Ishikawa (cell line): ENCODE results near the gene TUBD1.

Source experiments
- CEBPB ChIP-seq: IDR thresholded peaks from 2 replicates; pipeline ENCODE4 v1.6.1; 2012
- CREB1 ChIP-seq: IDR thresholded peaks from 2 replicates; pipeline ENCODE4 v1.6.1; 2012; ENCODE audit warnings: low read depth
- EGR1 ChIP-seq: IDR thresholded peaks from 2 replicates; pipeline ENCODE4 v1.6.1; 2012
- EP300 ChIP-seq: IDR thresholded peaks from 2 replicates; pipeline ENCODE4 v1.6.1; 2012; ENCODE audit warnings: borderline replicate concordance
- FOXM1 ChIP-seq: IDR thresholded peaks from 2 replicates; pipeline ENCODE4 v1.6.1; 2012; ENCODE audit warnings: low read depth, borderline replicate concordance
- MAX ChIP-seq: IDR thresholded peaks from 2 replicates; pipeline ENCODE4 v1.6.1; 2012
- NFIC ChIP-seq: IDR thresholded peaks from 2 replicates; pipeline ENCODE4 v1.6.1; 2012
- RAD21 ChIP-seq: IDR thresholded peaks from 2 replicates; pipeline ENCODE4 v1.6.1; 2012; ENCODE audit warnings: low read depth
- REST ChIP-seq: IDR thresholded peaks from 2 replicates; pipeline ENCODE4 v1.6.1; 2012; ENCODE audit warnings: low read depth, mild to moderate bottlenecking
- TAF1 ChIP-seq: IDR thresholded peaks from 2 replicates; pipeline ENCODE4 v1.6.1; 2012; ENCODE audit warnings: low read depth, mild to moderate bottlenecking
- TCF12 ChIP-seq: IDR thresholded peaks from 2 replicates; pipeline ENCODE4 v1.6.1; 2012; ENCODE audit warnings: low read depth
- TEAD4 ChIP-seq: IDR thresholded peaks from 2 replicates; pipeline ENCODE4 v1.6.1; 2012
- USF1 ChIP-seq: IDR thresholded peaks from 2 replicates; pipeline ENCODE4 v1.6.1; 2012
- YY1 ChIP-seq: IDR thresholded peaks from 2 replicates; pipeline ENCODE4 v1.6.1; 2012; ENCODE audit warnings: low read depth
- ZBTB7A ChIP-seq: IDR thresholded peaks from 2 replicates; pipeline ENCODE4 v1.6.1; 2012; ENCODE audit warnings: low read depth

Gene TUBD1

GRCh38 chr17:59907467-59907866 is 14.7 kb upstream of the TUBD1 start:
- TF ChIP-seq ZBTB7A, result no peak
- no peak for TF ChIP-seq TAF1
- no peak for TF ChIP-seq YY1
- TF ChIP-seq NFIC, result no peak
- TF ChIP-seq CEBPB, result no peak
- TF ChIP-seq REST, result no peak
- TF ChIP-seq EP300, result no peak

GRCh38 chr17:59903455-59903854 is 10.7 kb upstream of the TUBD1 start:
- TF ChIP-seq CEBPB (no peak), EGR1 (no peak), ZBTB7A (no peak), REST (no peak), RAD21 (no peak), EP300 (no peak), NFIC (no peak), YY1 (no peak), USF1 (no peak), TCF12 (no peak), MAX (no peak), TAF1 (no peak), CREB1 (no peak), FOXM1 (no peak), TEAD4 (no peak)

- no peak for TF ChIP-seq USF1
- no peak for TF ChIP-seq FOXM1
- TF ChIP-seq CEBPB, result no peak
- TF ChIP-seq MAX, result no peak
- no peak for TF ChIP-seq EGR1
- no peak for TF ChIP-seq CREB1
- no peak for TF ChIP-seq NFIC
- TF ChIP-seq TAF1, result no peak
- no peak for TF ChIP-seq EP300
- TF ChIP-seq ZBTB7A, result no peak
- TF ChIP-seq TEAD4, result no peak
- TF ChIP-seq RAD21, result no peak
- TF ChIP-seq REST, result no peak
- no peak for TF ChIP-seq YY1
Measured at GRCh38 chr17:59901604-59902003, 8.9 kb upstream of the TUBD1 start.

DNA sequence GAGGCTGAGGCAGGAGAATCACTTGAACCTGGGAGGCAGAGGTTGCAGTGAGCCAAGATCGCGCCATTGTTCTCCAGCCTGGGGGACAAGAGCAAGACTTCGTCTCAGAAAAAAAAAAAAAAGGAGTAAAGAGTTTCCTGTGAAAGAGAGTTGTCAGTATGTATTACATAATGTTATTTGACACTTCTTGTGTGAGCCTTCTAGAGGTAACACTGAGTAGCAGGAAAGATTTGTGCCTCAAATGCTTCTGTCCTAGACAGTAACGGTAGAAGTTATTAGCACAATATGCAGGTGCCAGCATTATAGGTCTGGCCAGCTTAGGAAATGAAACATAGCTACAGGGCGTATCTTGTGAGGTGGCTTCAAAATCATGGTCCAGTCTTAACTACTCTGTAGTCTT is 6.4 kb upstream of the TUBD1 start:
- TF ChIP-seq CEBPB (peak; percentile 32; the same call in 1 of the 2 replicates), YY1 (no peak), TEAD4 (no peak), MAX (peak; percentile 27; the same call in 1 of the 2 replicates)

- TF ChIP-seq MAX, result no peak
- TF ChIP-seq FOXM1, result no peak
- no peak for TF ChIP-seq EP300
- TF ChIP-seq CEBPB, result no peak
- no peak for TF ChIP-seq CREB1
- no peak for TF ChIP-seq YY1
- TF ChIP-seq ZBTB7A, result no peak
- TF ChIP-seq NFIC, result no peak
- TF ChIP-seq RAD21, result no peak
- TF ChIP-seq EGR1, result no peak
- TF ChIP-seq TCF12, result no peak
- TF ChIP-seq REST, result no peak
- no peak for TF ChIP-seq USF1
- TF ChIP-seq TAF1, result no peak
- no peak for TF ChIP-seq TEAD4
Measured at GRCh38 chr17:59897090-59897489, 4.3 kb upstream of the TUBD1 start.
